Esophagus muscularis mucosa (tissue), 4 donors: Measurements from ENCODE around the gene ZNF189. TPM values are rescaled to one million over a fixed set of nuclear protein-coding genes. Genes with fewer than 3 reads are reported as not detected.

Source experiments
- DNase-seq: peaks from one replicate; pipeline ENCODE4 v3.0.0-alpha.2; 2017; ENCODE audit errors: extremely low spot score
- H3K27ac ChIP-seq, 4 donors: fragments of 200-600 bp; sonication (generic); replicated peaks in 1 of 4; 1 replicate in 3 of 4; 2 replicates in 1 of 4; pipeline ENCODE4 v1.5.1; 2016 to 2019; ENCODE audit warnings: mild to moderate bottlenecking in 1 of 4
- H3K27me3 ChIP-seq, 4 donors: fragments of 200-600 bp; sonication (generic); one replicate each; pipeline versions ENCODE4 v1.5.1 to v1.6.0; 2016 to 2019
- H3K36me3 ChIP-seq, 4 donors: fragments of 200-600 bp; sonication (generic); one replicate each; pipeline ENCODE4 v1.5.1; 2016 to 2019
- H3K4me1 ChIP-seq, 4 donors: fragments of 200-600 bp; sonication (generic); one replicate each; pipeline ENCODE4 v1.5.1; 2016 to 2019
- H3K4me3 ChIP-seq, 4 donors: fragments of 200-600 bp; sonication (generic); 1 replicate in 2 of 4; 2 replicates in 2 of 4; pipeline ENCODE4 v1.5.1; 2016 to 2019; ENCODE audit warnings: mild to moderate bottlenecking in 4 of 4, moderate library complexity in 1 of 4
- H3K9me3 ChIP-seq, 4 donors: fragments of 200-600 bp; sonication (generic); 1 replicate in 3 of 4; 2 replicates in 1 of 4; pipeline ENCODE4 v1.5.1; 2016 to 2019
- EP300 ChIP-seq: sonication (generic); formaldehyde crosslinking; IDR thresholded peaks from one replicate; pipeline ENCODE4 v1.6.1; 2017; ENCODE audit warnings: antibody characterized with exemption
- POLR2A ChIP-seq: fragments of 450-650 bp; IDR thresholded peaks from one replicate; pipeline ENCODE4 v1.6.1; 2017; ENCODE audit warnings: antibody characterized with exemption, moderate library complexity, mild to moderate bottlenecking, low read depth
- POLR2AphosphoS5 ChIP-seq, 2 donors: sonication (generic); formaldehyde crosslinking; IDR thresholded peaks; one replicate each; pipeline ENCODE4 v1.6.1; 2017; ENCODE audit warnings: antibody characterized with exemption in 2 of 2
- WGBS: methylation state at CpG from one replicate; pipeline ENCODE4 v1.1.5; 2018; 5-methylcytosine and 5-hydroxymethylcytosine counted together
- intact Hi-C: fragments of 100-400 bp; cut with DNase I; formaldehyde crosslinking; loops from one replicate; pipeline ENCODE4 v1.15.1; 2023
- total RNA-seq, 4 donors: library from RNA; depleted of rRNA; stranded (reverse); fragments of >200 nt; gene quantifications; one replicate each; pipeline versions ENCODE4 v1.1.0 to v1.2.1, GENCODE V29; 2016
- TF ChIP-seq, protein P1 (sequence below), 3 experiments: fragments of 200-600 bp in 2 of 3; fragments of 450-650 bp in 1 of 3; sonication (generic) in 2 of 3; IDR thresholded peaks; one replicate each; pipeline ENCODE4 v1.5.1; 2017 to 2019; ENCODE audit warnings: antibody characterized with exemption in 3 of 3, mild to moderate bottlenecking in 2 of 3, moderate library complexity in 1 of 3

Gene ZNF189
- total RNA-seq, 4 donors from 2014 or later, result 16.7 to 19.6 (median 18.6) TPM

DNA sequence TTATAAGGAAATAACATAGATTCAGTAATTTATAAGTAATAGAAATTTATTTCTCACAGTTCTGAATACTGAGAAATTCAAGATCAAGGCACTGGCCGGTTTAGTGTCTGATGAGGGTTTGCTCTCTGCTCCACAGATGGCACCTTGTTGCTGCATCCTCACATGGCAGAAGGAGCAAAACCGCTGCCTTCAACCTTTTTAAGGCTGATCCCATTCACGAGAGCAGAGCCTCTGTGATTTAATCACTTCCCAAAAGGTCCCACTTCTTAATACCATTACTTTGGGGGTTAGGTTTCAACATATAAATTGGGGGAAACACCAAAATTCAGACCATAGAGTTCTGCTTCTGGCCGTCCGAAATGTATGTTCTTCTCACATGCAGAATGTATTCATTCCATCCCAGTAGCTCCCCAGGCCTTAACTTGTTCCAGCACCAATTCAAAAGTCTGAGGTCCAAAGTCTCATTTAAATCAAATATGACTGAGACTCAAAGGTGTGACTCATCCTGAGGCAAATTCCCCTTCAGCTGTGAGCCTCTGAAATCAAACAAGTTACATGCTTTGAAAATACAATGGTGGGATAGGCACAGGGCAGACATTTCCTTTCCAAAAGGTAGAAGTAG is 44.4 kb upstream of the ZNF189 start:
- H3K9me3 ChIP-seq, result no peaks in the 10 kb centered on the region
- 80% methylated on average over 5 of the region's 5 CpGs for WGBS
- DNase-seq, result no peak
- intact Hi-C loops, result no loop called here
- no peaks in the 10 kb centered on the region for H3K36me3 ChIP-seq
- no peak overlapping the region for H3K27ac ChIP-seq
- no peaks in the 10 kb centered on the region for H3K27me3 ChIP-seq
- H3K4me1 ChIP-seq, result no peaks in the 10 kb centered on the region
- H3K4me3 ChIP-seq, result no peak overlapping the region
- no peak for TF ChIP-seq POLR2AphosphoS5 (IDR thresholded peaks at IDR 0.05)

DNA sequence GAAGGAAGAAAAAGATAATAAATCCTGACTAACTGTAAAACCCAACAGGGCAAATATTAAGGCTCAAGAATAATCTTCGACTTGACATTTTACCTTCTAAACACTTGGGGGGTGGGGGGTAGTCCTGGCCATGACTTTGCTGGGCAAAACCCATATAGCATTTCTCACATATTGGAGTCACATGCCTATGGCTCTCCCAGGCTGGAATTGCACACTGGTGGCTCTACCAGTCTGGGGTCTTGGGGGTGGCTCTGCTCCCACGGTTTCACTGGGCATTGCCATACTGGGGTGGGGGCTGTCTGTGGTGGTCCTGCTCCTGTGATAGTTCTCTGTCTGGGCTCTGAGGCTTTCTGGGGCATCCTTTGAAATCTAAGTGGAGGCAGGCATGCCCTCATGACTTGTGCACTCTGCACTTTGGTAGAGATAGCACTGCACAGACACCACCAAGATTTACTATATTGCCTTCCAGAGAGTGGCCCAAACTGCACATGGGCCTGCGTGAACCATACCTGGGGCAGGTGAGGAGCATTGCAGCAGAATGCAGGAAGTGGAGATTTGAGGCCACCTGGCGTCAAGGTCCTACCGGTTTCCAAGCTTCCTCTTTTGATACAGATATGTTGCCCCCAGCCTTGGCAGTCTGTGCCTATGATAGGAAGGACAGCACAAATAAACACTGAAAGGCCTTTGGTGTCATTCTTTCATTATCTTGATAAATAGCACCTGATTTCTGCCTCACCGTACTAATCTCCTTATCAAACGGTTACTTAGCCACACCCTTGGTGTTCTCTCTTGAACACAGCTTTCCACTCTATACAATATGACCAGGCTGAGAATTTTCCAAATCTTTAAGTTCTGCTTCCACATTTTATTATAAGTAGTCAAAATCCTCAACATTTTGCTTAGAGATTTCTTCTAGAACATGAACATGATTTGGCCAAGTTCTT is 43.6 kb upstream of the ZNF189 start:
- TF ChIP-seq EP300, result no peak
- TF ChIP-seq POLR2AphosphoS5 (IDR thresholded peaks at IDR 0.05), result no peak
- TF ChIP-seq, protein P1, sequence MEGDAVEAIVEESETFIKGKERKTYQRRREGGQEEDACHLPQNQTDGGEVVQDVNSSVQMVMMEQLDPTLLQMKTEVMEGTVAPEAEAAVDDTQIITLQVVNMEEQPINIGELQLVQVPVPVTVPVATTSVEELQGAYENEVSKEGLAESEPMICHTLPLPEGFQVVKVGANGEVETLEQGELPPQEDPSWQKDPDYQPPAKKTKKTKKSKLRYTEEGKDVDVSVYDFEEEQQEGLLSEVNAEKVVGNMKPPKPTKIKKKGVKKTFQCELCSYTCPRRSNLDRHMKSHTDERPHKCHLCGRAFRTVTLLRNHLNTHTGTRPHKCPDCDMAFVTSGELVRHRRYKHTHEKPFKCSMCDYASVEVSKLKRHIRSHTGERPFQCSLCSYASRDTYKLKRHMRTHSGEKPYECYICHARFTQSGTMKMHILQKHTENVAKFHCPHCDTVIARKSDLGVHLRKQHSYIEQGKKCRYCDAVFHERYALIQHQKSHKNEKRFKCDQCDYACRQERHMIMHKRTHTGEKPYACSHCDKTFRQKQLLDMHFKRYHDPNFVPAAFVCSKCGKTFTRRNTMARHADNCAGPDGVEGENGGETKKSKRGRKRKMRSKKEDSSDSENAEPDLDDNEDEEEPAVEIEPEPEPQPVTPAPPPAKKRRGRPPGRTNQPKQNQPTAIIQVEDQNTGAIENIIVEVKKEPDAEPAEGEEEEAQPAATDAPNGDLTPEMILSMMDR (IDR thresholded peaks at IDR 0.05), result no peak
- TF ChIP-seq POLR2A, result no peak
- 66% methylated on average over 4 of the region's 7 CpGs for WGBS

DNA sequence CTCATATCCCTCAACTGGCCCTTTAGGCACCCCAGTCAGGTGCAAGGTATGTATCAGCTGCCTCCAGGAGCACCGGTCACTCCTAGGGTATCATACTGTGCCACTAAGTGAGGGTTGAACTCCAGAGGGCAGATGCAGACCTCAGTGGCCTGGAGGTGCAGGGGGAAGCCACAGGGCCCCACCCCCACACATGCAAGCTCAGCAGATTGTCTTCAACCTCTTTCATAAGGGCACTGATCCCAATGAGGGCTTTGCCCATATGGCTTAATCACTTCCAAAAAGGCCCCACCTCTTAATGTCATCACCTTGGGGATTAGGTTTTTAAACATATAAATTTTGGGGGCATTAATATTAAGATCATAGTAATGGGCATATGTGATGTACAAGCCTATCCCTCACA is 42.0 kb upstream of the ZNF189 start:
- WGBS, result 78% methylated on average over 1 of the region's 1 CpG

More for the DNA sequence above, 43.6 kb upstream of the ZNF189 start:
- intact Hi-C loops, result no loop called here
- Histone ChIP-seq H3K9me3 (no peaks in the 10 kb centered on the region), H3K27me3 (no peaks in the 10 kb centered on the region), H3K27ac (no peak overlapping the region), H3K36me3 (no peaks in the 10 kb centered on the region), H3K4me1 (no peaks in the 10 kb centered on the region), H3K4me3 (no peak overlapping the region)
- DNase-seq, result no peak

DNA sequence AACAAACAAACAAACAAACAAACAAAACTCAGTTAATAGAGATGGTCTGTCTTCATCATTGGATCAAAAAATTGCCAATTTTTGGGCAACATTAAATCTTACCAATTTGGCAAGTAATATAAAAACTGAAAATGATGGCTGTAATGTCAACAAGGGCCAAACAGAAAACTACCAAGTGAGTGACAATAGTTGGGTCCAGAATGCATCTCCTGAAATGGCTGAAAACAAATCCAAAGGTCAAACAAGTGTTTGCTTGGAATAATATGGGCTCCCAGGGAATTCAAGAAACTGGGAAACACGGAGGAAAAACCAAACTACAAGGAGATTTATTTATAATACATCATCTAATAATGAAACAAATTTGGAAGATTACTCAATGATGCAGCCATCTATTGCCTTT is 39.0 kb upstream of the ZNF189 start:
- no peak for TF ChIP-seq EP300
- TF ChIP-seq POLR2A, result no peak
- TF ChIP-seq, protein P1 (IDR thresholded peaks at IDR 0.05), result no peak
- TF ChIP-seq POLR2AphosphoS5 (IDR thresholded peaks at IDR 0.05), result no peak
- intact Hi-C loops, result no loop called here
- WGBS, result 70% methylated on average over 1 of the region's 1 CpG
- Histone ChIP-seq H3K27me3 (no peaks in the 10 kb centered on the region), H3K27ac (no peak overlapping the region), H3K9me3 (no peaks in the 10 kb centered on the region), H3K4me1 (no peaks in the 10 kb centered on the region), H3K36me3 (no peaks in the 10 kb centered on the region), H3K4me3 (no peak overlapping the region)
- DNase-seq, result no peak

More for the DNA sequence above, 42.0 kb upstream of the ZNF189 start:
- Histone ChIP-seq H3K27ac (no peak overlapping the region), H3K36me3 (no peaks in the 10 kb centered on the region), H3K9me3 (no peaks in the 10 kb centered on the region), H3K4me1 (no peaks in the 10 kb centered on the region), H3K4me3 (no peak overlapping the region), H3K27me3 (no peaks in the 10 kb centered on the region)
- intact Hi-C loops, result no loop called here
- no peak for DNase-seq
- TF ChIP-seq, protein P1 (IDR thresholded peaks at IDR 0.05), result no peak
- no peak for TF ChIP-seq POLR2AphosphoS5 (IDR thresholded peaks at IDR 0.05)

DNA sequence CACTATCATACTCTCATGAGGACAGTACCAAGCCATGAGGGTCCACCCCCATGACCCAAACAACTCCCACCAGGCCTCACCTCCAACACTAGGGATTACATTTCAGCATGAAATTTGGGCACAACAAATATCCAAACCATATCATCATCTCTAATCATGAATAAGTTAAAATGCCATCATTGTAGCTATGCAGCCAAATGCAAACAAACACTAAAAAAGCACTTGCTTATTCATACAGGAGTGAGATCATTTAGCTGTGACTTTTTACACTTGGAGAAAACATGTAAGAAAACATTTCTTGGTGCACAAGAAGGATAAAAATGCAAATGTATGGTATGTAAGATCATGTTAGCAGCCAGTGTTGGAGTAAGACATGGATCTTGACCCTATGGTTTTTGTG is 38.0 kb upstream of the ZNF189 start:
- TF ChIP-seq POLR2A (no peak), POLR2AphosphoS5 (IDR thresholded peaks at IDR 0.05) (no peak)
- H3K4me1 ChIP-seq, result no peaks in the 10 kb centered on the region
- no peak for DNase-seq
- no peaks in the 10 kb centered on the region for H3K27me3 ChIP-seq
- no peak overlapping the region for H3K4me3 ChIP-seq
- intact Hi-C loops, result no loop called here
- no peaks in the 10 kb centered on the region for H3K36me3 ChIP-seq
- H3K9me3 ChIP-seq, result no peaks in the 10 kb centered on the region
- no peak overlapping the region for H3K27ac ChIP-seq
